H1 (cell line): ENCODE measurements around the gene TMEM150A. TPM values are rescaled to one million over a fixed set of nuclear protein-coding genes. Genes with fewer than 3 reads are reported as not detected.

Source experiments
- CTCF ChIA-PET: fragments of 300-600 bp; sonication (Branson Sonifier 250); formaldehyde crosslinking; loops from one replicate; lab custom pipeline; 2021; ENCODE audit not compliant: partially characterized antibody; lab: Charles Lee
- POLR2A ChIA-PET: fragments of 300-600 bp; sonication (Branson Sonifier 250); formaldehyde crosslinking; loops from one replicate; lab custom pipeline; 2021; ENCODE audit warnings: inconsistent platforms; ENCODE audit not compliant: partially characterized antibody; lab: Charles Lee
- DNase-seq, 2 experiments: peaks; one replicate each; pipeline versions ENCODE4 v3.0.0 to v3.0.0-alpha.2; 2010 to 2022; ENCODE audit warnings: low spot score in 2 of 2, low read depth in 1 of 2, mixed read lengths in 1 of 2
- FAIRE-seq: peaks from 2 replicates; lab custom pipeline; 2011; peaks lifted over from hg19 to GRCh38; lab: Jason Lieb, UNC
- H2AFZ ChIP-seq: 2 replicates; pipeline ENCODE4 v1.8.1; 2012; ENCODE audit warnings: low read length, inconsistent platforms
- H2AK5ac ChIP-seq: 2 replicates; pipeline ENCODE4 v1.6.1; 2013; ENCODE audit warnings: low read depth, low read length
- H2BK120ac ChIP-seq: replicated peaks from 2 replicates; pipeline ENCODE3; 2013; ENCODE audit warnings: low read depth, low read length, inconsistent platforms
- H2BK12ac ChIP-seq: 2 replicates; pipeline ENCODE4 v1.6.1; 2013; ENCODE audit warnings: low read depth, low read length
- H2BK15ac ChIP-seq: 2 replicates; pipeline ENCODE4 v1.6.1; 2013; ENCODE audit warnings: low read length
- H2BK20ac ChIP-seq: 2 replicates; pipeline ENCODE4 v1.6.1; 2013; ENCODE audit warnings: low read length
- H2BK5ac ChIP-seq: 2 replicates; pipeline ENCODE4 v1.6.1; 2013; ENCODE audit warnings: low read depth, low read length
- H3K14ac ChIP-seq: 2 replicates; pipeline ENCODE4 v1.6.1; 2013; ENCODE audit warnings: inconsistent platforms; ENCODE audit not compliant: insufficient read length
- H3K18ac ChIP-seq: 2 replicates; pipeline ENCODE4 v1.6.1; 2013; ENCODE audit warnings: low read length; ENCODE audit errors: extremely low read depth
- H3K23ac ChIP-seq: 2 replicates; pipeline ENCODE4 v1.6.1; 2013; ENCODE audit warnings: inconsistent platforms; ENCODE audit not compliant: insufficient read length
- H3K23me2 ChIP-seq: 2 replicates; pipeline ENCODE4 v1.6.1; 2013; ENCODE audit warnings: low read depth, low read length
- H3K27ac ChIP-seq: 2 replicates; pipeline ENCODE4 v1.6.1; 2011; ENCODE audit warnings: low read depth, low read length, inconsistent platforms
- H3K27me3 ChIP-seq, 4 experiments: replicated peaks in 1 of 4; 1 replicate in 1 of 4; 2 replicates in 3 of 4; pipeline versions ENCODE4 v1.6.1 to v1.8.1; 2011 to 2013; ENCODE audit warnings: low read length in 3 of 4, mild to moderate bottlenecking in 3 of 4, inconsistent platforms in 2 of 4, mixed read lengths in 2 of 4, moderate library complexity in 1 of 4; ENCODE audit not compliant: control insufficient read depth in 3 of 4, insufficient read depth in 3 of 4; ENCODE audit errors: extremely low read depth in 1 of 4
- H3K36me3 ChIP-seq, 4 experiments: 2 replicates each; pipeline versions ENCODE4 v1.6.1 to v1.8.1; 2011 to 2013; ENCODE audit warnings: mild to moderate bottlenecking in 4 of 4, low read length in 3 of 4, moderate library complexity in 2 of 4, control low read depth in 1 of 4, inconsistent platforms in 1 of 4; ENCODE audit not compliant: insufficient read depth in 4 of 4, control insufficient read depth in 2 of 4
- H3K4ac ChIP-seq: replicated peaks from 2 replicates; pipeline ENCODE3; 2013; ENCODE audit warnings: low read length, low read depth, mixed read lengths, inconsistent platforms; ENCODE audit not compliant: insufficient read length
- H3K4me1 ChIP-seq, 4 experiments: replicated peaks in 1 of 4; 1 replicate in 1 of 4; 2 replicates in 3 of 4; pipeline versions ENCODE4 v1.6.1 to v1.8.1; 2011 to 2013; ENCODE audit warnings: low read length in 3 of 4, inconsistent platforms in 2 of 4, mixed read lengths in 1 of 4; ENCODE audit not compliant: insufficient read depth in 4 of 4, control insufficient read depth in 3 of 4
- H3K4me2 ChIP-seq, 2 experiments: 2 replicates each; pipeline versions ENCODE4 v1.6.1 to v1.8.1; 2011 to 2013; ENCODE audit warnings: low read depth in 2 of 2, low read length in 2 of 2, control low read depth in 1 of 2, inconsistent platforms in 1 of 2, mild to moderate bottlenecking in 1 of 2; ENCODE audit not compliant: insufficient read depth in 1 of 2
- H3K4me3 ChIP-seq, 4 experiments: fragments of 200-600, 300-600 bp in 1 of 4; sonication (generic), shearing (Covaris generic), sonication (Bioruptor Twin) in 1 of 4; 2 replicates each; pipeline versions ENCODE4 v1.5.1 to v1.8.1; 2011 to 2016; ENCODE audit warnings: low read length in 4 of 4, low read depth in 3 of 4, control low read depth in 2 of 4, inconsistent platforms in 2 of 4, mild to moderate bottlenecking in 2 of 4, mixed read lengths in 1 of 4, moderate library complexity in 1 of 4; ENCODE audit not compliant: insufficient read depth in 2 of 4; ENCODE audit errors: extremely low read depth in 1 of 4
- H3K56ac ChIP-seq: replicated peaks from 2 replicates; pipeline ENCODE3; 2013; ENCODE audit warnings: low read depth, mild to moderate bottlenecking, mixed read lengths, low read length, inconsistent platforms; ENCODE audit not compliant: insufficient read length
- H3K79me1 ChIP-seq: 2 replicates; pipeline ENCODE4 v1.6.1; 2013; ENCODE audit warnings: low read depth, low read length, control low read depth
- H3K79me2 ChIP-seq, 2 experiments: 2 replicates each; pipeline versions ENCODE4 v1.6.1 to v1.8.1; 2012 to 2013; ENCODE audit warnings: low read length in 2 of 2, mild to moderate bottlenecking in 2 of 2, inconsistent platforms in 1 of 2; ENCODE audit not compliant: insufficient read depth in 2 of 2, control insufficient read depth in 1 of 2
- H3K9ac ChIP-seq, 4 experiments: replicated peaks in 1 of 4; 1 replicate in 1 of 4; 2 replicates in 3 of 4; pipeline versions ENCODE4 v1.6.1 to v1.8.1; 2011 to 2013; ENCODE audit warnings: low read depth in 3 of 4, low read length in 3 of 4, control low read depth in 2 of 4, mild to moderate bottlenecking in 2 of 4, moderate library complexity in 2 of 4, inconsistent platforms in 1 of 4; ENCODE audit errors: extremely low read depth in 1 of 4
- H3K9me3 ChIP-seq, 2 experiments: 2 replicates each; pipeline versions ENCODE4 v1.6.1 to v1.8.1; 2012 to 2013; ENCODE audit warnings: mild to moderate bottlenecking in 2 of 2, moderate library complexity in 2 of 2, control low read depth in 1 of 2, inconsistent platforms in 1 of 2, low read depth in 1 of 2, low read length in 1 of 2, mixed read lengths in 1 of 2; ENCODE audit not compliant: insufficient read depth in 2 of 2
- H4K20me1 ChIP-seq, 2 experiments: replicated peaks in 1 of 2; 2 replicates each; pipeline versions ENCODE3 to v1.8.1; 2011 to 2013; ENCODE audit warnings: inconsistent platforms in 2 of 2, low read length in 2 of 2, mild to moderate bottlenecking in 1 of 2; ENCODE audit not compliant: insufficient read depth in 2 of 2, control insufficient read depth in 1 of 2
- H4K5ac ChIP-seq: 2 replicates; pipeline ENCODE4 v1.6.1; 2013; ENCODE audit warnings: low read length, low read depth, mixed read lengths, inconsistent platforms; ENCODE audit not compliant: insufficient read length
- H4K8ac ChIP-seq: 2 replicates; pipeline ENCODE4 v1.8.0; 2013; ENCODE audit warnings: mild to moderate bottlenecking, moderate library complexity, low read length, inconsistent platforms; ENCODE audit not compliant: insufficient read depth; ENCODE audit errors: extremely low read depth
- H4K91ac ChIP-seq: replicated peaks from 2 replicates; pipeline ENCODE3; 2013; ENCODE audit warnings: low read length, mixed read lengths, inconsistent platforms; ENCODE audit not compliant: insufficient read length
- EZH2 ChIP-seq: fragments of 200-600 bp; sonication (generic); IDR thresholded peaks from 2 replicates; pipeline ENCODE4 v1.7.1; 2012; ENCODE audit warnings: low read depth, mild to moderate bottlenecking, moderate library complexity, low read length, inconsistent platforms; ENCODE audit not compliant: severe bottlenecking
- HDAC6 ChIP-seq: IDR thresholded peaks from one replicate; pipeline ENCODE4 v1.7.1; 2012; ENCODE audit warnings: low read depth, mild to moderate bottlenecking, inconsistent platforms, low read length, moderate library complexity
- RBBP5 ChIP-seq: IDR thresholded peaks from 2 replicates; pipeline ENCODE4 v1.7.1; 2012; ENCODE audit warnings: low read depth, mild to moderate bottlenecking, inconsistent platforms, low read length, moderate library complexity, borderline replicate concordance
- SUZ12 ChIP-seq: fragments of 200-600 bp; sonication (generic); IDR thresholded peaks from 2 replicates; pipeline ENCODE4 v1.6.1; 2012; ENCODE audit warnings: mild to moderate bottlenecking, inconsistent platforms, low read length, moderate library complexity, mixed read lengths
- WGBS, 2 experiments: shearing (Covaris generic) in 1 of 2; methylation state at CpG; one replicate each; pipeline versions ENCODE4 v1.1.6 to v1.1.7; 2013 to 2015; ENCODE audit warnings: low lambda C conversion rate in 2 of 2, mixed read lengths in 2 of 2, inconsistent platforms in 1 of 2, low coverage in 1 of 2, missing lambda C conversion rate in 1 of 2; ENCODE audit not compliant: insufficient replicate concordance in 2 of 2, insufficient coverage in 1 of 2, insufficient read length in 1 of 2; ENCODE audit errors: extremely low coverage in 1 of 2, missing lambda C conversion rate in 1 of 2; 5-methylcytosine and 5-hydroxymethylcytosine counted together
- polyA plus RNA-seq, 7 experiments: library from polyadenylated mRNA; depleted of rRNA in 3 of 7; stranded (reverse) in 5 of 7; unstranded in 2 of 7; fragments of >200 nt in 5 of 7; fragments of 200-250 nt in 2 of 7; gene quantifications; 1 replicate in 5 of 7; 2 replicates in 1 of 7; 4 replicates in 1 of 7; pipeline versions ENCODE4 v1.2.1 to v1.2.3, GENCODE V29; 2011 to 2013; ENCODE audit warnings: missing spikeins in 2 of 7, mixed read lengths in 2 of 7
- total RNA-seq: library from RNA; stranded (reverse); fragmentation: NEBNext Ultra II Directional; extraction: Animal tissue kit (Norgen Biotek cat#: 25700); gene quantifications from 2 replicates; pipeline ENCODE4 v1.2.1, GENCODE V29; 2021
- TF ChIP-seq, protein P1 (sequence below): IDR thresholded peaks from 2 replicates; pipeline ENCODE4 v1.6.1; 2011; ENCODE audit warnings: low read depth, mild to moderate bottlenecking, low read length; ENCODE audit not compliant: insufficient read depth

Gene TMEM150A
- total and polyA plus RNA-seq, 2 of the 8 experiments (the other 6 are each of a cell fraction or from before 2014, with no cell fraction given): 19.8 to 29.9 TPM

DNA sequence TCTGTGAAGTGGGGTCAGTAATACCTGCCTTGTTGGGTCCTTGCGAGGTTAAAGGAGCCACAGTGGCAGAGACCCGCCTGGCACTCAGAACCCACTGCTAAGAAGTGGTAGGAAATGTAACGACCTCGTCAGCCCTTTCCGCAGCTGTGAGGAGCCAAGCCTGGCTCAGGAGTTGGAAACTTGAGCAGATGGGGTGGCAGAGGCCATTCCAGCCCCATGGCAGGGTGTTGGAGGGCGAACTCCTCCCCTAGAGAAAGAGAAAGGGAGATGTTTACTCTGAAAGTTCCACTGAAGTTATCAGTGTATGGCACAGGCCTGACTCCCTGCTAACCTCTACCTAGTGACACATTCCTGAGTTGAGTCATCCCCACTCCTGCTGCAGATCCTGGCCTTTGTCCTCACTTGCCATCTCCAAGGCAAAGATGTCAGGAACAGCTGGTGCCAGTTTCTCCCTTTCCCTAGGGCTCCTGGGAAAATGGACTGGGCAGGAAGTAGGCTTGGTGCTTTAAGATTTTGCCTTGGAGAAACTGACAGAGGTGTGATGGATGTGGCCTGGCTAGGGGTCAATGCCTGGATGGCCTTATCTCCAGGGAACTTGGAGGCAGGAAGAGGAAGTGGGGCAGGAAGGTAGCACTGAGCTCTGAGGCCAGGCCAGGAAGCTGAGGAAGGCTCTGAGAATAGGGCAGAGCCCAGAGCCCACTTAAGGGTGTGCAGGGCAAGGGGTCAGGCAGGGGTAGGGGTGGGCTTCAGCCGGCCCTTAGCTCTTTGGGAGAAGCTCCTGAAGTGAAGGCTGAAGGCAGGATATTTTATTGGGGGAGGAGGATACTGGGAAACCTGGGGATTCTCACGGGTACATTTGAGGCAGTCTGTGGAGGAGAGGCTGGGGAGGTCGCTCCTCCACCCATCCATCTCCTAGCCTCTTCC, 17.4 kb downstream of the TMEM150A start:
- Histone ChIP-seq H3K18ac (no peak overlapping the region), H3K9me3 (no peaks in the 10 kb centered on the region), H2BK12ac (no peak overlapping the region; the same call in 1 of the 2 replicates), H3K79me1 (no peaks in the 10 kb centered on the region; the same call in 1 of the 2 replicates), H2BK120ac (no peak overlapping the region), H2BK5ac (peak overlapping the region; percentile 19; the same call in 1 of the 2 replicates), H4K91ac (no peak overlapping the region), H4K20me1 (no peaks in the 10 kb centered on the region), H4K8ac (no peak overlapping the region), H3K9ac (0 out of 7 replicates have a peak overlapping the region, but pooled peaks of 1 of the 4 experiments have one; percentile 19), H3K4me1 (peaks cover 0 to 11% (median 3%) of the 10 kb centered on the region in 4 experiments; a peak in 4 of 7 replicates), H3K23me2 (peaks cover 5% of the 10 kb centered on the region; the same call in 1 of the 2 replicates), H3K4me3 (peak overlapping the region; percentile 23 to 64 (median 52)), H4K5ac (no peak overlapping the region), H3K14ac (no peak overlapping the region), H2BK20ac (no peak overlapping the region), H2AFZ (peak overlapping the region; percentile 66), H3K79me2 (no peaks in the 10 kb centered on the region), H3K4ac (no peak overlapping the region), H3K27ac (no peak overlapping the region), H3K56ac (no peak overlapping the region), H3K27me3 (peaks cover 8 to 34% (median 21%) of the 10 kb centered on the region in 4 experiments; a peak in 6 of 7 replicates), H3K4me2 (peak overlapping the region; percentile 67 to 89), H3K36me3 (no peaks in the 10 kb centered on the region), H2BK15ac (peak overlapping the region; percentile 65; the same call in 1 of the 2 replicates), H2AK5ac (no peak overlapping the region), H3K23ac (no peak overlapping the region)
- FAIRE-seq: no peak
- ChIA-PET POLR2A (interaction anchor here (1.0 to 2.0 kb wide), 6 partner anchors 9 to 27 kb away, joined by 3 to 15 read pairs (median 4); partner anchors contain the start of genes C2orf68, GGCX, RNF181 and TMEM150A), CTCF (interaction anchor here (0.6 to 1.5 kb wide), 4 partner anchors 9 to 414 kb away, joined by 3 to 5 read pairs (median 4); no protein-coding TSS in a partner anchor)
- TF ChIP-seq SUZ12 (0 out of 2 replicates have a peak, but pooled peaks have one; percentile 19), HDAC6 (no peak), EZH2 (peak; percentile 28), RBBP5 (no peak)
- TF ChIP-seq, protein P1, sequence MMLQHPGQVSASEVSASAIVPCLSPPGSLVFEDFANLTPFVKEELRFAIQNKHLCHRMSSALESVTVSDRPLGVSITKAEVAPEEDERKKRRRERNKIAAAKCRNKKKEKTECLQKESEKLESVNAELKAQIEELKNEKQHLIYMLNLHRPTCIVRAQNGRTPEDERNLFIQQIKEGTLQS: no peak
- 60% methylated on average over 9 of the region's 9 CpGs; no CpG with 5 or more reads in 1 of the 2 experiments for WGBS, 2 experiments
- no peak for DNase-seq
